Skin of body (tissue), 2 donors: Measurements from ENCODE around the gene CUL3. TPM values are rescaled to one million over a fixed set of nuclear protein-coding genes. Genes with fewer than 3 reads are reported as not detected.

Source experiments
- DNase-seq: peaks from one replicate; lab custom pipeline; 2025; lab: John Stamatoyannopoulos, UW
- total RNA-seq: library from RNA; depleted of rRNA; stranded (reverse); fragments of >200 nt; gene quantifications from one replicate; pipeline ENCODE4 v1.2.3, GENCODE V29; 2014

CUL3 gene
- total RNA-seq, 1 donor from 2014 or later: 90.3 TPM

DNA sequence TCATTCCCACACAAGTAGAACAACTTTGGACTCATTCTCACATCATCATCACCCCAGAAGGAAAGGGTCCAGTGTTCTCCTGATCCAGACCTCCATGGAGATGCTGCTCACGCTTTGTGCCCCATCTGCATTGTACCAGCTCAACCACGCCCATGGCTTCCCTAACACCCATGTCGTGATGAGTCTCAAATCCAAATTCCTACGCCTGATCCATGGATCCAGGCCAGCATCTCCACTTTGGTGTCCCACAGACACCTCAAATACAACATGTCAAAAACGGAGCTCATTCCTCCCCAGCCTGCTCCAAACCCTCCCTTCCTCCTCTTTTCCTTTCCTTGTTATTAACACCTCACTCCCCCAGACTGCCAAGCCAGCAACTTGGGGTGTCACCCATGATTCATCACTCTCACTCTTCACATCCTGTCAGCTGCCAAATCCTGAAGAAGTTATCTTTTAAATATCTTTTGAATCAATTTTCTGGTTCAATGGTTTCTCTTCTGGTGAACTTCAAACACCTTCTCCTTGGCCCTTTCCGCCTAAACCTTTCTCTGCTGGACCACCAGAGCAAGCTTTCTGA, 153.1 kb downstream of the CUL3 start:
- DNase-seq: no peak

- no peak for DNase-seq
Observed at GRCh38 chr2:224429441-224429810, 155.7 kb downstream of the CUL3 start.

DNA sequence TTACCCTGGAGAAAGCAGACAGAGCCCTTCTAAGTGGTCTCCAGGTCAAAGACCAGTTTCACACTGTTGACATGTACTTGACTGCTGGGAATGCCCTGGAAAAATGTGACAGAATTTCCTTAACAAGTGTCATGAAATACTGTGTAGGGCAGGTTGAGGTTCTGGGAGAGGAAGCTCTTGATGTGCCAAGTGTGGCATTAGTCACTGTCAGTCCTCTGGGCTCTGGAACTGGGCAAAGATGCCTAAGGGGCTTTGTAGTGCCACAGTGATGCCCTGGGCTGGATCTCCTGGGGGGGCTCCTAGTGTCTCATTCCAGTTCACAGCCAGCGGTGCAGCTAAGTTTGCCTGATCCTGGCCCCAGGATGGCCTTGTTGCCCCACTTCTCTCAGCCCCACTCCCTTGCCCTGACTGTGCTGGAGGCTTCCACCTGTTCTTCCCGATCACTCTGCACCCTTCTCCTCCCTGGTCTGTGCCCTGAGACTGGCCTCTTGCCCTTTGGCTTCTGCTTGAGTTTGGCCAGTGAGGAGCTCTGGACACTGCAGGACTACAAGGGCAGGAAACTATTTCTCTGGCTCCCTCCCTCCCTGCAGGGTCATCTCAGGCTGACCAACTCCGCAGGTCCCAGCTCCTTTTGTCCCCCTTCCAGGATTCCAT, 156.2 kb downstream of the CUL3 start:
- DNase-seq: no peak

DNA sequence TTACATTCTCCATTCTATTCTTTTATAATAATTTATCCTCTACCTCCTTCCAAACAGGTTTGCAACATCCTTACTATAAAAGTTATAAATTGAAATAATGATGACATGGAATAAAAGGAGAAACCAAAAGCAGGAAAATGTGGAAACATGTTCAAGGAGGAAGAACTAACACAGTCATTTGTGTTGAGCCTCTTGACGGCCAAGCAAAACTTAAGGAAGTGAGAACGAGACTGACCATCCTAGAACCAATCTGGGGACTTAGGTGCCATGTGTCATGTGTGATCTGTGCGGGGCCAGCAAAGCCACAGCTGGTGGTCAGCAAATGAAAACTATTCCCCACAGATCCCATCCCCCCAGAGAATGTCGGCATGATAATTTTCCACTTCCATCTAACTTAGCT, 157.7 kb downstream of the CUL3 start:
- no peak for DNase-seq

- DNase-seq: no peak
Observed at GRCh38 chr2:224426656-224427055, 158.5 kb downstream of the CUL3 start.

GRCh38 chr2:224421065-224421464, 164.1 kb downstream of the CUL3 start:
- no peak for DNase-seq

Other genes with a start within 250 kb of the CUL3 start
- gene FAM124B, start 183.3 kb downstream of the CUL3 start, total RNA-seq: 4.9 TPM
- not detected for gene CCDC195, start 131.0 kb upstream of the CUL3 start, total RNA-seq